ENCODE results near the gene H19. TPM values are rescaled to one million over a fixed set of nuclear protein-coding genes. Genes with fewer than 3 reads are reported as not detected.

The H19 gene
- total RNA-seq, 2 donors from 2014 or later, result not detected

DNA sequence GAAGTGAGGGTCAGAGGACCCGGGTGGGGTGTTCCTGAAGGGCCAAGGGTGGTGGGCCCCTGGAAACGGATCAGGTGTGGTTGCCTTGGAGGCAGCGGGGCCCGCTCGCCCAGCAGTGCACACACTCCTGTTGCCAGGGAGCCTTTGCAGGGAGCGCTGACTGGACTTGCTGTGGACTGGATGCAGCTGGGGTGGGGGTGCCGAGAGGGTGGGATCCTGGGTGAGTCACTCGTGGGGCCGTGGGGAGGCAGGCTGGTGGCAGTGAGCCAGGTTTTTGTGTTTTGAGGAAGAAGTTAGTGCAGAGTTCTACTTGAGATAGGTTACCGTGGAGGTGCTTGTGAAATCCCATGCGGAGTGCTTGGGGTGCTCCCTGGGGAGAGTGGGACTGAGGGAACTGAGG, 49.3 kb downstream of the H19 start:
- no peaks in the 10 kb centered on the region for H3K27me3 Mint-ChIP-seq
- H3K4me1 Mint-ChIP-seq (ENCODE audit: low read depth in 2 of 2), result no peaks in the 10 kb centered on the region
- no peaks in the 10 kb centered on the region for H3K36me3 Mint-ChIP-seq
- no peaks in the 10 kb centered on the region for H3K9me3 Mint-ChIP-seq
- no peak for DNase-seq (ENCODE audit: low spot score)
- no peak overlapping the region for H3K27ac Mint-ChIP-seq
- no peak for ATAC-seq
- no peak overlapping the region for H3K4me3 Mint-ChIP-seq

DNA sequence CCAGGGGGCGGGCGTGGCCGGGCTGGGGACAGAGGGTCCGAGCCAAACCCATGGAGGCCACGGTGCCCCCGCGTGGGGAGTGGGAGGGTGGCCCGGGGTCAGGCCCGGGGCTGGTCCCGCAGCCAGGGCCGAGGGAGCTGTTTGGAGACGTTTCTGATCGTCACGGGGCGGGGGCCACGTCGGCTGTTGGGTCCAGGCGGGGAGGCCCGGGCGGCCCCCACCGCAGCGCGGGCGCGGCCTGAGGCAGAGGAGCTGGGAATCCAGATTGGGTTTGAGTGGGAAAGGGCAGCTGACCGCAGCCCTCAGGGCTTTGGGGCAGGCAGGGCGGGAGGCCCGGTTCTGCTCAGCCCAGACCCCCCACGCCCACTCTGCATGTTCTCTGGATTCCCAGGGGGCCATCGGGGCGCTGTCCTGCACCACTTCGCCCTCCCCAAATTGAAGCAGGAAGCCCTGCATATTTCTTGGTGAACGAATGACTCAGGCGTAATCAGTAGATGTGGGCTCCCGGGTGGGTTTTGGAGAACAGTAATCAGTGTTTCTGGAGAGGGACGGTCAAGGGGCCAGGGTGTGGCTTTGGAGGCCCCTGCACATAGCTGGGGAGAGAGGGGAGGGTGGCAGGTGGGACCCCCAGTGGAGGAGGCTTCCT, 49.9 kb downstream of the H19 start:
- peak; percentile 32 to 44 for ATAC-seq
- no peaks in the 10 kb centered on the region for H3K9me3 Mint-ChIP-seq
- no peak overlapping the region for H3K4me3 Mint-ChIP-seq
- H3K27me3 Mint-ChIP-seq, result no peaks in the 10 kb centered on the region
- H3K27ac Mint-ChIP-seq, result no peak overlapping the region
- no peak for DNase-seq (ENCODE audit: low spot score)
- H3K4me1 Mint-ChIP-seq (ENCODE audit: low read depth in 2 of 2), result no peaks in the 10 kb centered on the region
- H3K36me3 Mint-ChIP-seq, result no peaks in the 10 kb centered on the region

DNA sequence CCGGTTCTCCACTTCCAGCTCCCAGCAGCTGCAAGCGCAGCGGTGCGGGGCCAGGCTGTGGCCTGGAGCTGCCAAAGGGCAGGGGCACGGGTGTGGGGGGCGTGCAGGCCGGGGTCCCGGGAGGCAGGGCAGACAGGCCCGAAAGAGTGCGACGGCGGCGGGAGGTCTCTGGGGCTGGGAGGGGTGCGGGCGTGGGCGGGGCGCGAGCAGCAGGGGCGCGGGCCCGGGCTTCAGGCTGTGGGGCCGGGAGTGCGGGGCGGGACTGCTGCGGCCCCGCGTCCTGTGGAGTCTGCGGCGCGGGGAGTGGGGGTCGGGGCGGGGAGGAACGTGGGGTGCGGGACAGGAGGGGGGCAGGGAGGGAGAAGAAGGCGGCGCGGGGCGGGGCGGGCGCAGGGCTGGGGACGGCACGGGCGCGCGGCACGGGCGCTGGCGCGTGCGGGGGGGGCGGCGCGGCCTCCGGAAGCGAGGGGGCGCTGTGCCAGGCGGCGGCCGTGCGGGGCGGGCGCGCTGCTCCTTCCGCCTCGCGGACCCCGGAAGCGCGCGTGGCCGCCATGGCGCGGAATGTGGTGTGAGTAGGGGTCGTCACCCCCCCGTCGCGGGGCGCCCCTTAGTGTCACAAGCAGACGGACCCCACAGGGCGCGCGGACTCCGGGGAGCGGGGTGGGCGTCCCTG, 50.7 kb downstream of the H19 start, which contains the start of gene MRPL23:
Gene MRPL23 (plus strand): TSS at position 521 of the 673 bp plus-strand sequence. CDS start 31 bp downstream, at position 552.
- no peaks in the 10 kb centered on the region for H3K36me3 Mint-ChIP-seq
- peak; percentile 75 to 85 for ATAC-seq
- DNase-seq (ENCODE audit: low spot score), result no peak
- no peak within 1 kb of the TSS for H3K27ac Mint-ChIP-seq
- no peaks in the 10 kb centered on the region for H3K9me3 Mint-ChIP-seq
- no peaks in the 10 kb centered on the region for H3K4me1 Mint-ChIP-seq (ENCODE audit: low read depth in 2 of 2)
- no peak within 1 kb of the TSS for H3K4me3 Mint-ChIP-seq
- H3K27me3 Mint-ChIP-seq, result no peaks in the 10 kb centered on the region

Other genes with a start within 250 kb of the H19 start
- gene IFITM10, start 247.2 kb downstream of the H19 start, total RNA-seq, result 1 to 10 TPM; 2.3 to 8.1 TPM
- gene CTSD, start 233.9 kb downstream of the H19 start, total RNA-seq, result 100 to 1,000 TPM; 350 to 592 TPM
- not detected for gene SYT8, start 162.9 kb downstream of the H19 start, total RNA-seq
- gene TNNI2, start 158.9 kb downstream of the H19 start, total RNA-seq, result 1 to 10 TPM in 1 of 2 donors, not detected in 1; 1.4 TPM
- 100 to 1,000 TPM; 240 to 358 TPM for gene LSP1, start 144.8 kb downstream of the H19 start, total RNA-seq
- not detected for gene PRR33, start 105.9 kb downstream of the H19 start, total RNA-seq
- under 1 TPM in 1 of 2 donors, not detected in 1; 0.33 TPM for gene TNNT3, start 78.1 kb downstream of the H19 start, total RNA-seq
- 10 to 100 TPM; 81.3 to 89.7 TPM for gene MRPL23, start 50.5 kb downstream of the H19 start, total RNA-seq
- under 1 TPM in 1 of 2 donors, not detected in 1; 0.17 TPM for gene IGF2, start 141.5 kb upstream of the H19 start, total RNA-seq
- not detected for gene INS, start 163.4 kb upstream of the H19 start, total RNA-seq
- not detected for gene TH, start 174.0 kb upstream of the H19 start, total RNA-seq

Data from natural killer cell treated with Interleukin-12 subunit alpha and Interleukin-12 subunit beta and Interleukin-15 and Interleukin-18, amount 100 ng/mL, for 72 hours (primary cell).